Measurements from ENCODE around the gene HPGDS.
"Not testable (repeated sequence)": the region's sequence is repeated elsewhere in the genome, so short reads cannot be mapped to it uniquely, and the experiment has no call there.

The HPGDS gene

GRCh38 chr4:94342694-94343093 lies at the start of gene HPGDS:
Gene HPGDS, minus strand, starts transcription at chr4:94342836. Its CDS starts 8,207 bp downstream, at chr4:94334629.
- DNase-seq = no peak

- DNase-seq = peak; percentile 1
These were observed 48.3 kb upstream of the HPGDS start for GRCh38 chr4:94390804-94391410.

GRCh38 chr4:94389595-94390267 lies 47.1 kb upstream of the HPGDS start:
- no peak for DNase-seq

GRCh38 chr4:94387965-94388364 lies 45.3 kb upstream of the HPGDS start:
- DNase-seq = not testable (repeated sequence)

GRCh38 chr4:94385452-94385851 lies 42.8 kb upstream of the HPGDS start:
- DNase-seq = not testable (repeated sequence)

GRCh38 chr4:94382891-94383290 lies 40.3 kb upstream of the HPGDS start:
- DNase-seq = not testable (repeated sequence)

GRCh38 chr4:94378047-94378446 lies 35.4 kb upstream of the HPGDS start:
- no peak for DNase-seq

GRCh38 chr4:94377294-94377693 lies 34.7 kb upstream of the HPGDS start:
- no peak for DNase-seq

GRCh38 chr4:94375364-94375763 lies 32.7 kb upstream of the HPGDS start:
- DNase-seq = no peak

- no peak for DNase-seq
These were observed 31.1 kb upstream of the HPGDS start for GRCh38 chr4:94373752-94374151.

GRCh38 chr4:94372991-94373390 lies 30.4 kb upstream of the HPGDS start:
- no peak for DNase-seq

- no peak for DNase-seq
These were observed 29.8 kb upstream of the HPGDS start for GRCh38 chr4:94372228-94372978.

GRCh38 chr4:94371290-94371689 lies 28.7 kb upstream of the HPGDS start:
- no peak for DNase-seq

GRCh38 chr4:94370533-94371254 lies 28.1 kb upstream of the HPGDS start:
- DNase-seq = no peak

- DNase-seq = no peak
These were observed 26.4 kb upstream of the HPGDS start for GRCh38 chr4:94369046-94369445.

- no peak for DNase-seq
These were observed 25.8 kb upstream of the HPGDS start for GRCh38 chr4:94368459-94368858.

GRCh38 chr4:94365304-94365703 lies 22.7 kb upstream of the HPGDS start:
- DNase-seq = no peak

GRCh38 chr4:94364527-94364926 lies 21.9 kb upstream of the HPGDS start:
- no peak for DNase-seq

- no peak for DNase-seq
These were observed 20.6 kb upstream of the HPGDS start for GRCh38 chr4:94363136-94363655.

- no peak for DNase-seq
These were observed 17.2 kb upstream of the HPGDS start for GRCh38 chr4:94359838-94360237.

- DNase-seq = no peak
These were observed 16.6 kb upstream of the HPGDS start for GRCh38 chr4:94359221-94359620.

GRCh38 chr4:94358101-94358500 lies 15.5 kb upstream of the HPGDS start:
- DNase-seq = no peak

GRCh38 chr4:94357624-94358023 lies 15.0 kb upstream of the HPGDS start:
- DNase-seq = no peak
